Measurements from ENCODE around the gene SUSD4.
"Not testable (repeated sequence)": the region's sequence is repeated elsewhere in the genome, so short reads cannot be mapped to it uniquely, and the experiment has no call there.

The SUSD4 gene

DNA sequence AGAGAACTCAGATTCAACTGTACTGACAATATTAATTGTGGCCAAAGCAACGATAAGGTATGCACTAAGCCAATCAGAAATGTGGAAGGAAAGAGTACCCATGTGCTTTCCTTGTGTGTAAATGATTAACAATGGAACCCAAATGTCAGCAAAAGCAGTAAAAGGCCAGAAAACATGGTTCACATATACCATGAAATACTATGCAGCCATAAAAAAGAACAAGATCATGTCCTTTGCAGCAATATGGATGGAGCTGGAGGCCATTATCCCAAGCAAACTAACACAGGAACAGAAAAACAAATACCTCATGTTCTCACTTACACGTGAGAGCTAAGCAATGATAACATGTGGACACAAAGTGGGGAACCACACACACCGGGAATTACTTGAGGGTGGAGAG is 78.5 kb downstream of the SUSD4 start:
- no peak for DNase-seq

DNA sequence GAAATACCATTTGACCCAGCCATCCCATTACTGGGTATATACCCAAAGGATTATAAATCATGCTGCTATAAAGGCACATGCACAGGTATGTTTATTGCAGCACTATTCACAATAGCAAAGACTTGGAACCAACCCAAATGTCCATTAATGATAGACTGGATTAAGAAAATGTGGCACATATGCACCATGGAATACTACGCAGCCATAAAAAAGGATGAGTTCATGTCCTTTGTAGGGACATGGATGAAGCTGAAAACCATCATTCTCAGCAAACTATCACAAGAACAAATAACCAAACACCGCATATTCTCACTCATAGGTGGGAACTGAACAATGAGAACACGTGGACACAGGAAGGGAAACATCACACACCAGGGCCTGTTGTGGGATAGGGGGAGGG is 80.3 kb downstream of the SUSD4 start:
- not testable (repeated sequence) for DNase-seq

DNA sequence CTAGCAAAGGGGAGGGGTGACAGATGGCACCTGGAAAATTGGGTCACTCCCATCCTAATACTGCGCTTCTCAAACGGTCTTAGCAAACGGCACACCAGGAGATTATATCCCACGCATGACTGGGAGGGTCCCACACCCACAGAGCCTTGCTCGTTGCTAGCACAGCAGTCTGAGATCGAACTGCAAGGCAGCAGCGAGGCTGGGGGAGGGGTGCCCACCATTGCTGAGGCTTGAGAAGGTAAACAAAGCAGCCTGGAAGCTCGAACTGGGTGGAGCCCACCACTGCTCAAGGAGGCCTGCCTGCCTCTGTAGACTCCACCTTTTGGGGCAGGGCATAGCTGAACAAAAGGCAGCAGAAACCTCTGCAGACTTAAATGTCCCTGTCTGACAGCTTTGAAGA is 85.7 kb downstream of the SUSD4 start:
- DNase-seq, result not testable (repeated sequence)

DNA sequence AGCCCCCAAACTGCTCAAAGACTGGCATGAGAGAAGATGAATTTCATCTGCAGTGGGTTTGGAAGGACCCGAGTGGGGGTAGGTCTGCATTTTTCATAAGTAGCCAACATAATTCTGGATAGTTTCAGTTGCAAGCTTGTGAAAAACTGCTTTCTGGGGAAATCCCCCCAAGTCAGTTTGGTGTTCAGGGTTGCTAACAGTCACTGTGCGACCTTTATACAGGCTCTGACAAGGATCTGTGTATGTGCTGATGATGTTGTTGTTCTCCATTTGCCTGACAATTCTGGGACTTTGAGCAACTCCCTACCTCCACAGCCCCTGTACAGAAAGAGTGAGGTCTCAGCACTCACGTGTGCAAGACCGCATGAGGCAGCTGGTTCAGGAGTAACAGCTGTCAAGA is 87.9 kb downstream of the SUSD4 start:
- no peak for DNase-seq

DNA sequence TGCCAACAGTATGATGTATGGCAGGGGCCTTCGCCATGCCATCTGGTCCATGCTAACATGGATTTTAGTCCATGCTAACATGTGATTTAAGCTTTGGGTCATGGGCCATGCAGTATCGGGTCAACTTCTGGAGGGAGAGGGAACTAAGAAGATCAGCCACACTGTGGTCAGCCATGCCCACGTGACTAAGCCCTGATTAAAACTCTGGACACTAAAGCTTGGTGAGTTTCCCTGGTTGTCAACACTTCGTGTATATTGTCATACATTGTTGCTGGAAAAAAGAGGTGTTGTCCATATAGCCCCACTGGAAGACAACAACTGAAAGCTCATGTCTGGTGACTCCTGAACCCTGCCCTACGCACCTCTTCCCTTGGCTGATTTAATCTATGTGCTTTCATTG is 90.5 kb downstream of the SUSD4 start:
- no peak for DNase-seq

DNA sequence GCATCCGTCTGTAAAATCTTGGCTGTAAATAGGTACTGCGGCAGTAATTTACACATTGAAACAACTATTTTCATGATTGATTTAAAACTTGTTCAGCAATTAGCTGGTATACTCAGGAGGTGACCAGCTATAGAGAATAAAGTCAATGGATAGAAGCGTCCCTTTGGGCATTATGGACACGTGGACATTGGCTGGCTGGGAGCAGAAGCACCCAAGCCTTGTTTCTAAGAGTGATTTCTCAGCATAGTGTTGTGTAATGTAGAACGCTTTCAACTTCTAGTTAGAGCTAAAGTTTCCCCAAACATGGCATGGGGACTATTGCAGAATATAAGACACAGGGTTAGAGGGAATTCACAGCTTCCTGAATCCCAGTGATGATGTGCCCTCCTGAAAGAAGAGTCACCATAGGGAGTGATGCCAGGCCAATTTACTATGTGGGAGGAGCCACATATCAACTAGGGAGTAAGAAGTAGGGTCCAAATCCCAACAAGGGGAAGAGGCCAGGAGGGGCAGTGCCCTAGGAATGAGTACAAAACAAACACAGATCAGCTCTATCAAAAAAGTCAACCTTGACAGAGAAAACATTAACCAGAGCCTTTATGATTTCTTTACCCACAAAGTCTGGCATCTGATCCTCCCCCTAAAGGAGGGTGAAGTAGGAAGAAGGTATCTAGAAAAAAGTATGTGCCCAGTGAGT is 92.7 kb downstream of the SUSD4 start:
- no peak for DNase-seq

DNA sequence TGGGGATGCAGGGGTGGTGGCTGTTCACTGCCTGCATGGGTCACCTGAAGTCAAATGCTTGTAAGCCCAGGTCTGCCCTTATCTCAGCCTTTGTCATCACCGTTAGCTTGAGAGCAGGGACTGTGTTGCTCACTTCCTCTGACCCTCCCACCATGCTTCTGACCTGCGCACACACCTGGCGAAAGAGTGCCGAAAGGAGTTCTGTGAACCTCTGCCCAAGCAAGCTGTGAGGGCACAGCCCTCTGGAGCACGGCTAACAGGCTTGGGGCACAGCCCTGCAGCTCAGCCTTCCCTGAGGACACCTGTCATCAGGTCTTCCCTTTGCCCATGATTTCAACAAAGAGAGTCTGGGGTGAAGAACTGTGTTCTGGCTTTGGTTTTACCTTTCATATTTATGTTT is 93.8 kb downstream of the SUSD4 start:
- DNase-seq, result no peak

DNA sequence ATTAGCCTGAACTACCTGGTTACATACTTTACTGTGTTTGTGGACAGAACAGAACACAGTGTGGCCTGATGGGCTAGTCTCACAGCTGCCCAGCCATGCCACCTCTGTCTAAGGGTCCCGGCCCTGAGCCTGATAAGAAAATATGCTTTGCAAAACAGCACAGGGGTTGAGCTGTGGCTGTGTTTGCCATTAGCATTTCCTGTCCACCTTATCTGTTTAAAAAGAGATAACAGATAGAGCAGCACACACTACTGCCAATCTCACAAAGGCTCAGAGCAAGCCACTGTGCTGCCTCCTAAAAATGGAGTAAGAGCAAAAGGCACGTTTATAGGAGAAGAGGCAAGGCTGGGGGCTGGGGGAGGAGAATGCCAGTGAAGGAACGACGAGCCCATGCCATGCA is 95.0 kb downstream of the SUSD4 start:
- no peak for DNase-seq

DNA sequence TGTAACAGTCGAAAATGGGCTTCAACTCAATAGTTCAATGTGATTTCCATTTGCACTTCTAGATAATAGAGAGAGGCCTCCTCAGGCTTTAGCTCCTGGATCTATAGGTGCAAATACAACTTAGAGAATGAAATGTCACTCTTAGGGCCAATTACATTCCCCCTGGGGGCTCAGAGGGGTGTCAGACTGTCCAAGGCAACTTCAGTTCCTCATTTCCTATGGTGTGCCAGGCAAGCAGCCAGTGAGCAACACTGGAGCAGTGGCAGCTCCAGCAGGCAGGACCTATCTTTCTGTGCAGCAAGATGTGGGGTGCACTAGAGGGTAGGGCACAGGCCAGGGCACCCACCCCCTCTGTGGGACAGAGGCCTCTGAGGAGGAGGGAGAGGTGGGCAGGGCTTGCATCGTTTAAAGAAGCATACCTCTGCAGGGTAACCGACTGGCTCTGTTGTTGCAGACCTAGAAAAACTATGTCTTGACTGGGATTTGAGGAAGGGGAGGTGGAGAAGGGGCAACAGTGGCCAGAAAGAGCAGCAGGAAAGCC is 97.3 kb downstream of the SUSD4 start:
- no peak for DNase-seq

DNA sequence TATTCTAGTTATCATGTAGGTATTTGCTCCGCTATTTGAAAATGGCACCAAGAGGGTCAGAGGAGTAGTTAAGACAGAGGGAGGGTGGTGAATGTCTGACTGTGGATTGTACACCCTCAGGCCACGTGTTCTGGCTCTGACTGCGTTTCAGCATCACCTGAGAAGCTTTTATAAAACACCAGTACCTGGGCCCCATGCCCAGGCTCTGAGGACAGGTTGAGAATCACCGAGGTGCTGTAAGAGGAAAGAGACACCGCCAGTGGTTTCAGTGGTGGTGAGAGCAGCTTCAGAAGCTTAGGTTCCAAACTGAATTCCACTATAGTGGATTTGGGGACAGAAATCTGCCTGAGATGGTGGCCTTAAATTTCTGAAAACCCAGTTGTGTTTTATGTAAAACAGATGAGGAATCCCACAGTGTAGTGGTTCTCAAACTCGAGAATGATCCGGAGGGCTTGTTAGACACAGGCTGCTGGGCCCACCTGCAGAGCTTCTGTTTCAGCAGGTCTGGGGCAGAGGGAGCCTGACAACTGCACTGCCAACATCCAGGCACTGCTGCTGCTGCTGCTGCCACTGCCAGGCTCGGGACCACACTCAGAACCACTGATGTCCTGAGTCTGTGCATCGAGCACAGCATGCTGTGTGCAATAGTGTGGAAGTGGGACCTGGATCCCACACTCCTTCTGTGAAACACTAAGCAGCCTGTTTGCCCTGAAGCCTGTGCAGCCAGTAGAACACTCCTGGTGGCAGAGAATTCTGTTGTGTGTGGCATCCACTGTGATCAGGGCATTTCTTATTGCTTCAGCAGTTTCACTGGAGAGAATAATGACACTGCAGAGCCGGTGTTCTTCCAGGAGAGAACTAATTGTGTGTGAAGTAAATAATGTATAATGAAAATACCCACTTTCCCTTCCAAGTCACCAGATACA is 98.7 kb downstream of the SUSD4 start:
- DNase-seq, result no peak

DNA sequence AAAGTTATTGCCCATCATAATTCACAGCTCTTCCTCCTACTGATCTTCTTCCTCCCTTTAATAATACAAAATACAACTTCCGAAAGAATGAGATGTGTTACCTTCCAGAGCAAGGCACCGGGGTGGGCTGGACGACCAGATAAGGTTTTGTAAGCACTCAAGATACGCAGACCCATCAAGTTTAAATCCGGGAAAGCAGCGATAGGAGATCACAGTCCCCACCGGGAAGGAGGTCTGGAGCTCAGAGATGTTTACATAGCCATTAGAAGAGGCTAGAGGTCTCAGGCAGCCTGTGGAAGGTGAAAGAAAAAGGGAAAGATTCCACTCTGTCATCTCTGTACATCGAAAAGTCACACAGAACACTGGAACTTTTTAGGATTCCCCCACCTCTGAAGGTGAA is 99.4 kb downstream of the SUSD4 start:
- DNase-seq, result no peak

DNA sequence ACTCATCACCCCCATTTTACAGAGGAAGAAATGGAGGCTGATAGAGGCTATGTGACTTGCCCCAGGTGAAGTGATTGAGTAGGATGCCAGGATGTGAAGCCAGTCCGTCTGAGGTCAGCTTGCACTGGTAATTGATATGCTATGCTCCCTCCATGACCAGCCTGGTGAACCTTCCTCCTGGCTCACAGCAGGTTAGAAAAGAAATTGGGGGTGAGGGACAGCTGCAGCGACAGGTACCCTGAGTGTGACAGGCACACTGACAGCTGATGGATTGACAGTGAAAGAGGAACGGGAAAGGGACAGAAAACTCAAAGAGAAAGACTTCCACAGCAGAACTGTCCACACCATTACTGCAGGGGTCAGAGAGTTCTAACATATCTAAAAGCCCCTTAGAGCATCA is 102.1 kb downstream of the SUSD4 start:
- DNase-seq, result no peak

DNA sequence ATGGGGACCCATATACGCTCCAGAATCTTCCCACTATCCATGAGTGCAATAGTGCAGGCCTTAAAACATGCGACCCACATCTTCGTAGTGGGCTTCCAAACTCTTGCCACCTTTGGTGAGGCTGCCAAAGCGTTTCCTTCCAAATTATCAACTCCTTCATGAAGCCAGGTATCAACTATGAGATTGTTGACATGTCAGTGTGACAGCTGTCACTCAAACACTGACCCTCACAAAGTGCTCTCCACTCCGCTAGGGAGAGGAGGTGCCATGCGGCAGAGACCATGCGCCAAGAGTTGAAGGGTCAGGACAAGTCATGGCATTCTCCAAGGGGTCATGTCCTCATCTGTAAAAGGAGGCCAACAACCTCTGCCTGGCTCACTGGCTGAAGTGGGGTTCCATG is 103.3 kb downstream of the SUSD4 start:
- no peak for DNase-seq

DNA sequence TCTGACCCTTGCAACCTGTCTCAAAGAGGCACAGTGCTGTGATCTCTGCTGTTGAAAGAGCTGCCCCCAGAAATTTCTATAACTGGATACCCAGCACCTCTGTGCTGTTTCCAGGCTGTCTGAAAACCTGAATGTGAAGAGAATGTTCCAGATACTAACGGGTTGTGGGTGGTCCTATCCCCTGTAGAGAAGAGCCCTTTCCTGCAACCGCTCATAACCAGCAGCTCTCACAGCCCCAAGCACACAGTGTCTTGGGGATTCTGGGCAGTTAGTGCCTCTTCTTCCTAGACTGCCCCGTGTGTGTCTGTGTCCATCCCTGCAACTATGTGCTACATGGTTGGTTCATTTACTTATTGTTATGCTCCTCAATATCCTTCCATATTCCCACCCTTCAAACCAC is 104.5 kb downstream of the SUSD4 start:
- DNase-seq, result no peak

DNA sequence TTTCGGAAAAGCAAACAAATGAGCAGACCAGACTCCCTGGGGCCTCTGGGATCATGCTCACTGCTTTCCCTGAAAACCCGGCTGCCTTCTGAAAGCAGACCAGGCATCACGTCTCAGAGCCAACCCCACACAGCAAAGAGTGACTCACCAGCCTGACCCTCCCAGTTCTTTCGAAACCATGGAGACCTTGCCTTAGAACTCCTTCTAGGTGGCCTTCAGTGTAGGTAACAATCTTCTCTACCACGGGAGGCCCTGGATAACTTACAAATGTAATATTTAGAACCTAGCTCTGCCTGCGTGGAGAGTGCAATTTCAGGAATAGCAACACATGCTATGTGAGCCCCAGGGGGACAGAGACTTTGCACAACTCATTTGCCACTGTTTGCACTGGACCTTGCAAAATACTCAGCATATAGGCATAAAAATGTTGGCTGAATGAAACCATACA is 105.2 kb downstream of the SUSD4 start:
- peak; percentile 59 for DNase-seq

DNA sequence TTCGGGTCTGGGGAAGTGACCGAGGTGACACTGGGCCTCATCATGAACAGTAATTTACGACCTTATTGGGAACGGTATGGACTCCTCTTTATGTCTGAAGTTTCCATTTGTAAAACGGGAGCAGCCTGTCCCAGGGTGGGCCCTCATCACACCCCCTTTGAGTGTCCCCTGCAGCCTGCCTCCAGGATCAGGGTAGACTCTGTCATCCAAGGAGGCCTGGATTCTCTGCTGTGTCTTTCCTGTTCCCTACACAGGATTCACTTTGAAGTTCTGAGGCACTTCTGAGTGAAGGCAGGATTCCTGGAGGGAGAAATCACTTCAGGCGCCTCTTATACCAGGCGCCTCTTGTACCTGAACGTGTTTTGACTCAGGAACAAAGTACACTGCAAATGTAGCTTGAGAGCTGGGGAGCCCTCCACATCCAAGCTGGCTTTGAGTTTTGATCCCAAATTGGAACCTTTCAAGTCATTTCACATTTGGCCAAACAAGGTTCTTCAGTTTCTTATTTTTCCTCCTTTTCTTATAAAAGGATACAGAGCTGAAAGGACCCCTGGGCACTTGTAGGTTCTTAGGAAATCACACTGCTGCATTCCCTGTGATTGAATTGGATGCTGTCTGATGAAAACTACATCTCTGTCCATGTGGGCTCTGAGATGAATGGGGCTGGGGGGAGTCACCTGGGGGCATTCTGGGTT is 106.0 kb downstream of the SUSD4 start:
- no peak for DNase-seq

DNA sequence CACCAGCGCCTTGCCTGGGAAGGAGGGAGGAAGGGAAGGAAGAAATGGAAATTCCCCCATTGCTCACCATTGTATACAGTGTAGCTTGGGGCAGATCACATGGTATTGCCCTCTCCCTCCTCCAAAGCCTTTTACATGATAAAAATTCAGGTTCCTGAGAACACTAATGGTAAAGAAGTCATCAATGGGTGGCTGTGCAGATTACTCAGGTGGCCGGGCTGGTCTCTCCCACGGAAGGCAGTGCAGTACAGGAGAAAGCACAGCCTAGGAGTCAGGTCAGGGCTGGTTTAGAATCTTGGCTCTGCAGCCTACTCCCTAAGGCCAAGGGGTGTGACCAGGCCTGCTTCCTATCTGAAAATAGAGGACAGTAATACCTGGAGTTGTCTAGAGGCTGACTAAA is 107.9 kb downstream of the SUSD4 start:
- peak; percentile 1 for DNase-seq

DNA sequence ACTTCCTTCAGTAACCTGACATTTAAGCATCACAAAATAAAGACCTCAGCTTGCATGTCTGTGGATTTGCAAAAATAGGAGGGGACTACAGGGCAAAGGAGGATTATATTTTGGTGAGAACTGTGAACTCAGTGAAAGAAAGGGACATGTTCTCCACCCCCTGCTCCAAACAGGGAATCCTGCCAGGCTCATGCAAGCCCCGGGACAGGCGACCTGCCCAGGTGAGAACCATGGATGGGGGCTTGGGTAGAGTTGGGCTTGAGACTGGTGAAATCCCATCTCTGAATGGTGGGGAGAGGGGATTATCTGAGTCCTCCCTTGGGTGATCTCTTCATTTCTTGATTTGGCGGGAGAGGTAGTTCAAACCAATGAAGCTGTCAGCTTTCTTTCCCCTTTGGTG is 110.1 kb downstream of the SUSD4 start:
- no peak for DNase-seq

DNA sequence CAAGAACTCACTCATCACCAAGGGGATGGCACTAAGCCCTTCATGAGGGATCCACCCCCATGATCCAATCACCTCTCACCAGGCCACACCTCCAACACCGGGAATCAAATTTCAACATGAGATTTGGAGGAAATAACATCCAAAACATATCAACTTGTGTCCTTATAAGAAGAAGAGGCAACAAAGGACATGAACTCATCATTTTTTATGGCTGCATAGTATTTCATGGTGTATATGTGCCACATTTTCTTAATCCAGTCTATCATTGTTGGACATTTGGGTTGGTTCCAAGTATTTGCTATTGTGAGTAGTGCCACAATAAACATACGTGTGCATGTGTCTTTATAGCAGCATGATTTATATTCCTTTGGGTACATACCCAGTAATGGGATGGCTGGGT is 112.6 kb downstream of the SUSD4 start:
- not testable (repeated sequence) for DNase-seq

DNA sequence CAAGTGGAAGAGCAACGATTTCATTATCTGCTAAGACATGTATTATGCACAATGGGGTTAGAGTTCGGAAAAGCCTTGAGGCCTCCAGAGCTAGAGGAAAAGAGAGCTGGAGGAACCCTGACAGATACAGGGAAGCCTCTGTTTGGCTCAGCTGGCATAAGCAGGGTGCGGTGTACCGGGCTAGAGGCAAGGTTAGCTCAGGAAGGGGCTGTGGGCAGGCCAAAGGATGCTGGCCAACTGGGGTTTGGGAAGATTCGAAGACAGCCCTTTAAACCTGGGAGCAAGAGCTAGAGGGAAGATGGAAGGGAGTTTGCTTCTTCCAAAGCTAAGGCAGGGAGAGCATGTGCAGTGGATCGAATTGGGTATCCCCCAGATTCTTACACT is 113.4 kb downstream of the SUSD4 start:
- no peak for DNase-seq

DNA sequence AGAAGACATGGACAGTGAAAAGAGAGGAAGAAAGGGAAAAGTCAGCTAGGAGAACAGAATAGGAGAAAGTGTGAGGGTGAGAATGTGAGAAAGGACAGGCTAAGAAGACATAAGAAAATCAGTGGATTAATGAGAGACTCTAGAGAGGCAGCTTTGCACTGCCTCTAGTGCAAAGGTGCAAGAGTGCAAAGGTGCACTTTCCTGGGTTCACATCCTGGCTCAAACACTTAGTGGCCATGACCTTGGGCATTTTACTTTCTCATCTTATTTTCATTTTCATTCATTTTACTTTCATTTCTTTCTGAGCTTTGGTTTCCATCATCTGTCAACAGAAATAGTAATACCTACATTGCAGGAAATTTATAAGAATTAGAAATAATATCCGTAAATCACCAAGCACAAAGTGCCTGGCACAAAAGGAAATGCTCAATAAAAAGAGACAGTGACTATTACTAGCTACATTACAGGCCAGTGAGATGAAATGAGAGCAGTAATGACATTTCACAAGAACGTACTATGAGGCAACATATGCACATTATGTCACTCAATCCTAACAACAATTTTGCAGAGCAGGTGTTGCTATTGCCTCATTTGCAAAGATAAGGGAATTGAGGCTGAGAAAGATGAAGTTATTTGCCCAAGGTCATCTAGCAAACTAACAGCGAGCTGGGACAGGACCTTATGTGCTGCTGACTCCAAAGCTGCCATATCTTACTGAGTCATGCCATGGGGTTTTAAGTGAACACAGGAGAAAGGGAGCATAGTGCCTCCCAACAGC is 113.9 kb downstream of the SUSD4 start:
- no peak for DNase-seq

DNA sequence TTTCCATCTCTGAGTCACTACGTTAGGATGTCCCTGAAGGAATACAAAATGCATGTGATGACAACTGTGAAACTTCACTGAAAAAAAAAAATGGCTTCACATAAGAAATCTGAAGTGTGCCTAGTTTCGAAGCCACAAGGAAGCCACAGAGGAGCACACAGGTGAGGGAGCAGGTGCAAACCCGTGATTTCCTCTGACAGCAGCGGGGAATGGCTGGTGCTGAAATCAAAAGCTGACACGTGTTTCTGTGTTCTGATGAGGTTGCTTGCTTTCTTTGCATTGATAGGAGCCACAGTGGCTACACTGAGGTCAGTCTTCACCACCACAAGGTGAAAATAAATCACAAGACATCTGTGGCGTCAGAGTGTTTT is 115.2 kb downstream of the SUSD4 start:
- DNase-seq, result no peak

All from NCI-H226 (cell line).